GM19438 (cell line): ENCODE results near the gene USP6NL.

Experiments used
- ATAC-seq: cut with Tn5 transposase; IDR thresholded peaks from one replicate; pipeline ENCODE4 v1.9.1; 2021; ENCODE audit warnings: low read depth; ENCODE audit not compliant: unreplicated experiment

Gene USP6NL

GRCh38 chr10:11430421-11431215 is 180.8 kb downstream of the USP6NL start:
- ATAC-seq: no peak

- no peak for ATAC-seq
Measured at GRCh38 chr10:11429439-11430052, 181.9 kb downstream of the USP6NL start.

- no peak for ATAC-seq
Measured at GRCh38 chr10:11425676-11426075, 185.8 kb downstream of the USP6NL start.

GRCh38 chr10:11425296-11425610 is 186.2 kb downstream of the USP6NL start:
- ATAC-seq: no peak

- ATAC-seq: no peak
Measured at GRCh38 chr10:11424456-11425295, 186.8 kb downstream of the USP6NL start.

GRCh38 chr10:11416974-11417373 is 194.5 kb downstream of the USP6NL start:
- no peak for ATAC-seq

GRCh38 chr10:11415095-11415494 is 196.4 kb downstream of the USP6NL start:
- no peak for ATAC-seq

GRCh38 chr10:11414314-11415038 is 197.0 kb downstream of the USP6NL start:
- ATAC-seq: no peak

- ATAC-seq: no peak
Measured at GRCh38 chr10:11411926-11412545, 199.4 kb downstream of the USP6NL start.

- no peak for ATAC-seq
Measured at GRCh38 chr10:11409357-11409756, 202.1 kb downstream of the USP6NL start.

GRCh38 chr10:11407939-11408338 is 203.5 kb downstream of the USP6NL start:
- ATAC-seq: no peak

- ATAC-seq: no peak
Measured at GRCh38 chr10:11406746-11407145, 204.7 kb downstream of the USP6NL start.

GRCh38 chr10:11404901-11405300 is 206.5 kb downstream of the USP6NL start:
- no peak for ATAC-seq
